SH-SY5Y (cell line): ENCODE measurements around the gene PGGHG.

ENCODE experiments used
- GATA2 ChIP-seq: IDR thresholded peaks from 2 replicates; pipeline ENCODE4 v1.6.1; 2011; ENCODE audit warnings: mild to moderate bottlenecking, low read depth, low read length
- GATA3 ChIP-seq: IDR thresholded peaks from 2 replicates; pipeline ENCODE4 v1.6.1; 2011; ENCODE audit warnings: low read depth, mild to moderate bottlenecking, low read length, moderate library complexity

The PGGHG gene

GRCh38 chr11:296171-297050 lies 7.5 kb downstream of the PGGHG start:
- TF ChIP-seq GATA3 (no peak), GATA2 (no peak)

- TF ChIP-seq GATA3 = no peak
- no peak for TF ChIP-seq GATA2
These were observed 8.2 kb downstream of the PGGHG start for GRCh38 chr11:297051-297585.

- TF ChIP-seq GATA2 = no peak
- TF ChIP-seq GATA3 = no peak
These were observed 8.9 kb downstream of the PGGHG start for GRCh38 chr11:297586-298405.

GRCh38 chr11:298406-299065 lies 9.6 kb downstream of the PGGHG start:
- no peak for TF ChIP-seq GATA2
- TF ChIP-seq GATA3 = no peak

GRCh38 chr11:299081-299891 lies 10.4 kb downstream of the PGGHG start, which contains the start of gene IFITM5:
IFITM5 (minus strand) TSS chr11:299526; CDS start chr11:299490, 36 bp downstream.
- TF ChIP-seq GATA2 (no peak), GATA3 (no peak)

- TF ChIP-seq GATA2 (no peak), GATA3 (no peak)
These were observed 11.2 kb downstream of the PGGHG start for GRCh38 chr11:299951-300735.

GRCh38 chr11:303363-303762 lies 14.4 kb downstream of the PGGHG start:
- TF ChIP-seq GATA2 = no peak
- TF ChIP-seq GATA3 = no peak

GRCh38 chr11:304061-304506 lies 15.2 kb downstream of the PGGHG start:
- TF ChIP-seq GATA3 (no peak), GATA2 (no peak)

GRCh38 chr11:304915-305843 lies 16.3 kb downstream of the PGGHG start:
- TF ChIP-seq GATA2 = no peak
- no peak for TF ChIP-seq GATA3

GRCh38 chr11:305844-306211 lies 16.9 kb downstream of the PGGHG start:
- no peak for TF ChIP-seq GATA3
- TF ChIP-seq GATA2 = no peak

GRCh38 chr11:306645-307371 lies 17.9 kb downstream of the PGGHG start:
- no peak for TF ChIP-seq GATA3
- no peak for TF ChIP-seq GATA2
